PFSK-1 (cell line): ENCODE results near the gene SLN.

ENCODE experiments used
- FOXP2 ChIP-seq: optimal IDR thresholded peaks from 2 replicates; pipeline ENCODE3; 2011; ENCODE audit warnings: borderline replicate concordance, control low read depth, inconsistent platforms; ENCODE audit not compliant: insufficient read depth; ENCODE audit errors: extremely low read length, extremely low read depth
- POLR2AphosphoS5 ChIP-seq: IDR thresholded peaks from 2 replicates; pipeline ENCODE4 v1.6.1; 2012; ENCODE audit warnings: low read depth, mild to moderate bottlenecking, control low read depth, low read length, moderate library complexity
- SIN3A ChIP-seq: IDR thresholded peaks from 2 replicates; pipeline ENCODE4 v1.6.1; 2012; ENCODE audit warnings: mild to moderate bottlenecking, low read length, moderate library complexity, borderline replicate concordance; ENCODE audit not compliant: insufficient read depth
- TAF1 ChIP-seq: IDR thresholded peaks from 2 replicates; pipeline ENCODE4 v1.6.1; 2012; ENCODE audit warnings: low read length, control low read depth, borderline replicate concordance; ENCODE audit not compliant: insufficient read depth
- TF ChIP-seq, protein P1 (sequence below), 2 experiments: IDR thresholded peaks; 2 replicates each; pipeline versions ENCODE4 v1.6.1 to v1.8.0; 2011 to 2012; ENCODE audit warnings: low read depth in 2 of 2, low read length in 2 of 2, control low read depth in 1 of 2, inconsistent platforms in 1 of 2, mild to moderate bottlenecking in 1 of 2, moderate library complexity in 1 of 2; ENCODE audit not compliant: insufficient read depth in 1 of 2

SLN gene

DNA sequence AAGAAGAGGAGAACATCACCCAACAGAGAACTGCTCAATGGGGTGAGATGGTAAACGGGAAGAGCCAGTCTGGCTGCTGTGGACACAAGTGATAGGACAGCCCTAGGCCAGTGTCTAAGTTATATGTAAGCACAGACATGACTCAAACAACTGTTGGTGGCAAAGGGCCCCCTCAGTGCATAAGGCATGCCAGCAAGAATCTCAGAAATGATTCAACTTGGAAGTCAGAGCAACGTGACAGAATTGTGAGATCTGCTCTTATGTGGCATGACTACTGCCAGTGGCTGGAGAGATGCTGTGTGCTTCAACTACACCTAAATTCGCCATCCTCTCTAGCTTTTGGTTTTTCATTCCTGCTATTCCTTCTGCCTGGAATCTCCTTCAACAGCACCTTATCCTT, 7.4 kb downstream of the SLN start:
- no peak for TF ChIP-seq POLR2AphosphoS5

DNA sequence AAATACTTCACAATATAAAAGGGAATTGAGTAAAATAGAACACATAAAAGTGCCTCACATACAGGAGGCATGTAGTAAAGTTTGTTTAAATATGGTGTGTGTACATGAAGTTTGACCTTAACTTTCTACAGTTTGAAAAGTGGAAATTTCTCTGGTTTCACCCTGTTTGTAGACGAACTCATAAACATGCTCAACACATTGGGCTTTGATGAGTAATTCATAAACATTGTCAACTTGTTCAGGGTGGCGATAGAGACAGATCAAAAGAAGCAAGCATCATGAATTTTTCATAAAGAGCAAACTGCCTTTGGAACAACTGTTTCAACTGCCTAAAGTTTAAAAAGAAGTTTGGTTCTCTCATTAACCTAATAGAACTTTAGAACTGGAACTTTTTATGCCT, 9.1 kb downstream of the SLN start:
- TF ChIP-seq POLR2AphosphoS5 = no peak
- TF ChIP-seq SIN3A = no peak

DNA sequence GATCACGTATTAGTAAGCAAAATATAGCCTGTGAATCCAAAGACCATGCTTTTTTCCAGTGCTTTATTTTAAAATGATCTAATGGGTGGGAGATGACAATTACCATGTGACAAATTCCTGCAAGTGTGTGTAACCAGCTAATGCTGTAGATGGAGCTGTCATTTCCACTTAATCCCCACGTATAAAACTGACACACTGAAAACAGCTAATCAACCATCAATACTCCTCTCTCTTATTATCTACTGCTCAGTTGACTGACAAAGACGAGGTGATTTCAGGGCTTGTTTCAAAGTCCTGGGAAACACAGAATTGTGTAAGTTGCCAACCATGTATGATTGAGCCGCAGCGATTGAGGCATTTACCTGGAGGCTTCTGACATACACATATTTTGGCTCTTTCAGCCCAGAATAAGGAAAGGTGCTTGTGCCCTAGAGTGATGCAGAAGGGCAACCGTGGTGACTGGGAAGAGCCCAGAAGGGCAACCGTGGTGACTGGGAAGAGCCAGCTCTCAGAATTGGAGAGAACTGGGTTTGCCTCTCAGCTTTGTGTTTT, 9.7 kb downstream of the SLN start:
- TF ChIP-seq, protein P1, sequence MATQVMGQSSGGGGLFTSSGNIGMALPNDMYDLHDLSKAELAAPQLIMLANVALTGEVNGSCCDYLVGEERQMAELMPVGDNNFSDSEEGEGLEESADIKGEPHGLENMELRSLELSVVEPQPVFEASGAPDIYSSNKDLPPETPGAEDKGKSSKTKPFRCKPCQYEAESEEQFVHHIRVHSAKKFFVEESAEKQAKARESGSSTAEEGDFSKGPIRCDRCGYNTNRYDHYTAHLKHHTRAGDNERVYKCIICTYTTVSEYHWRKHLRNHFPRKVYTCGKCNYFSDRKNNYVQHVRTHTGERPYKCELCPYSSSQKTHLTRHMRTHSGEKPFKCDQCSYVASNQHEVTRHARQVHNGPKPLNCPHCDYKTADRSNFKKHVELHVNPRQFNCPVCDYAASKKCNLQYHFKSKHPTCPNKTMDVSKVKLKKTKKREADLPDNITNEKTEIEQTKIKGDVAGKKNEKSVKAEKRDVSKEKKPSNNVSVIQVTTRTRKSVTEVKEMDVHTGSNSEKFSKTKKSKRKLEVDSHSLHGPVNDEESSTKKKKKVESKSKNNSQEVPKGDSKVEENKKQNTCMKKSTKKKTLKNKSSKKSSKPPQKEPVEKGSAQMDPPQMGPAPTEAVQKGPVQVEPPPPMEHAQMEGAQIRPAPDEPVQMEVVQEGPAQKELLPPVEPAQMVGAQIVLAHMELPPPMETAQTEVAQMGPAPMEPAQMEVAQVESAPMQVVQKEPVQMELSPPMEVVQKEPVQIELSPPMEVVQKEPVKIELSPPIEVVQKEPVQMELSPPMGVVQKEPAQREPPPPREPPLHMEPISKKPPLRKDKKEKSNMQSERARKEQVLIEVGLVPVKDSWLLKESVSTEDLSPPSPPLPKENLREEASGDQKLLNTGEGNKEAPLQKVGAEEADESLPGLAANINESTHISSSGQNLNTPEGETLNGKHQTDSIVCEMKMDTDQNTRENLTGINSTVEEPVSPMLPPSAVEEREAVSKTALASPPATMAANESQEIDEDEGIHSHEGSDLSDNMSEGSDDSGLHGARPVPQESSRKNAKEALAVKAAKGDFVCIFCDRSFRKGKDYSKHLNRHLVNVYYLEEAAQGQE (IDR thresholded peaks at IDR 0.05; ENCODE audit: insufficient read depth in 1 of 2, low read depth in 2 of 2, low read length in 2 of 2) = no peak
- TF ChIP-seq TAF1 (no peak), POLR2AphosphoS5 (no peak), FOXP2 (no peak), SIN3A (no peak)

DNA sequence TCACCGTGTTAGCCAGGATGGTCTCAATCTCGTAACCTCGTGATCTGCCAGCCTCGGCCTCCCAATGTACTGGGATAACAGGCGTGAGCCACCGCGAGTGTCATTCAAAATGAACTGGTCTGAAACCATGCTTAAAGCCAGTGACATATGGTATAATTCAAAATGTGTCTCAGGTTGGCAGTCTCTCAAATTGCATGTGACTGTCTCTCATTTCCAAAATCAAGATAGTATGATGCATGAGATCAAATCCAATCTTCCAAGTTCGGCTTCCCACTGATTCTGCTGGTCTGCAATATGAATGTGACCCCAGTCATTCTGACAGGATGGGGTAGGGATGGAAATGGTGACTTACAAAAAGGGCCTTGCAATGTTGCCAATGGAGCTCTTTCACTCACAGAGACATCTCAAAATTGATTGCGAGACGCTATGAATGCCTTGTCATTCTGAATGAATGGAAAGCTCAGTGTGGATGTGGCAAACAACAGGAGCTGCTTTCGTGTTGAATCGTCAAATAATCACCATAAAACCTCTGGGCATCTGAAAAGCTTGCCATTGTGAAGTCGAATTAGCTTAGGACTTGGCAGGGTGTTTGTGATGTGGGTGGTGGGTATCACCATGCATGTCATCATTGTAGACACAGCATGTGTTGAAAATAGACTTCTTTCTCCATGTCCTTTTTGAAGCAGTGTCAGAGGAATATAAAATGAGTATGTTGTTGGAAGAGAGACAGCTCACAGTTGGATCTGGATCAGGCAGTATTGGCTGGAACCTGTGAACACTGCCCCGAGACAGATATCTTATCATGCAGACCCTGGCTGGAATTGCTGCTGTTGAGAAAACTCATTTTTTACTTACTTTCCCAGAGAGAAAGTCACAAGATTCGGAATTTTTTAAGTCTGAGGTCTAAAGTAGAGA, 12.2 kb downstream of the SLN start:
- TF ChIP-seq TAF1 (no peak), FOXP2 (no peak), POLR2AphosphoS5 (no peak), SIN3A (no peak)
- TF ChIP-seq, protein P1 (IDR thresholded peaks at IDR 0.05; ENCODE audit: insufficient read depth in 1 of 2, low read depth in 2 of 2, low read length in 2 of 2) = no peak

DNA sequence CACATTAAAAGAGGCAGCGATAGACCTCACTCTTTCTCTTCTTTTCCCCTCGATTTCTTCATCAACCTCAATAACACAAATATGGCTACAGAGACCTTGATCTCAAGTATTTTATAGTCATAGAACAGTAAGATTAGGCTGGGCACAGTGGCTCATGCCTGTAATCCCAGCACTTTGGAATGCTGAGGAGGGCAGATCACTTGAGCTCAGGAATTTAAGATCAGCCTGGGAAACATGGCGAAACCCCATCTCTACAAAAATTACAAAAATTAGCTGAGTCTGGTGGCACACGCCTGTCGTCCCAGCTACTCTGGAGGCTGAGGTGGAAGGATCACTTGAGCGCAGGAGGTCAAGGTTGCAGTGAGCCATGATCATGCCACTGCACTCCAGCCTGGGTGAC, 14.6 kb downstream of the SLN start:
- TF ChIP-seq SIN3A = no peak

DNA sequence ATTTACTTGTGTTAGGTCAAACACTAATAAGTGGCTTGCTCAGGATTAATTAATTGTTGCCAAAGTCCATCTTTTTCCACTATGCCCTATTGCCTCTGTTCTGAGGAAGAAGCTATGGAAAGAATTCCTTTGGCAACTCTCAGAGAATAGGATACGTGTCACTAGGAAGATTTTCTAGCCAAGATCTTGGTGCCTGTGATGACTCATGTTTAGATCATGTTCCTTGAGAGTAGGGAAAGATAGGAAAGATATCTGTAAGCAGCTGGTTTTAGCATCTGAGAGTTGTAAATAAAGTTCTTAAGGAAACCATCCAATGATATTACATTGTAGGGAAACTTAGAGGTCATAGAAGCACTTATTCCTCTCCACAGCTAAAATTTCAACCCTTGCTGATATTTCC, 15.7 kb downstream of the SLN start:
- TF ChIP-seq POLR2AphosphoS5 (no peak), TAF1 (no peak), FOXP2 (no peak), SIN3A (no peak)
- TF ChIP-seq, protein P1 (IDR thresholded peaks at IDR 0.05; ENCODE audit: insufficient read depth in 1 of 2, low read depth in 2 of 2, low read length in 2 of 2) = no peak
